HG02852 (cell line): ENCODE results near the gene TRMT5.
A peak's percentile ranks its signal among the peaks of the same experiment; 100 is the strongest.

ENCODE experiments used
- ATAC-seq: cut with Tn5 transposase; IDR thresholded peaks from one replicate; pipeline ENCODE4 v1.9.1; 2021; ENCODE audit warnings: mild to moderate bottlenecking, moderate library complexity; ENCODE audit not compliant: unreplicated experiment

TRMT5 gene, protein sequence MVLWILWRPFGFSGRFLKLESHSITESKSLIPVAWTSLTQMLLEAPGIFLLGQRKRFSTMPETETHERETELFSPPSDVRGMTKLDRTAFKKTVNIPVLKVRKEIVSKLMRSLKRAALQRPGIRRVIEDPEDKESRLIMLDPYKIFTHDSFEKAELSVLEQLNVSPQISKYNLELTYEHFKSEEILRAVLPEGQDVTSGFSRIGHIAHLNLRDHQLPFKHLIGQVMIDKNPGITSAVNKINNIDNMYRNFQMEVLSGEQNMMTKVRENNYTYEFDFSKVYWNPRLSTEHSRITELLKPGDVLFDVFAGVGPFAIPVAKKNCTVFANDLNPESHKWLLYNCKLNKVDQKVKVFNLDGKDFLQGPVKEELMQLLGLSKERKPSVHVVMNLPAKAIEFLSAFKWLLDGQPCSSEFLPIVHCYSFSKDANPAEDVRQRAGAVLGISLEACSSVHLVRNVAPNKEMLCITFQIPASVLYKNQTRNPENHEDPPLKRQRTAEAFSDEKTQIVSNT

DNA sequence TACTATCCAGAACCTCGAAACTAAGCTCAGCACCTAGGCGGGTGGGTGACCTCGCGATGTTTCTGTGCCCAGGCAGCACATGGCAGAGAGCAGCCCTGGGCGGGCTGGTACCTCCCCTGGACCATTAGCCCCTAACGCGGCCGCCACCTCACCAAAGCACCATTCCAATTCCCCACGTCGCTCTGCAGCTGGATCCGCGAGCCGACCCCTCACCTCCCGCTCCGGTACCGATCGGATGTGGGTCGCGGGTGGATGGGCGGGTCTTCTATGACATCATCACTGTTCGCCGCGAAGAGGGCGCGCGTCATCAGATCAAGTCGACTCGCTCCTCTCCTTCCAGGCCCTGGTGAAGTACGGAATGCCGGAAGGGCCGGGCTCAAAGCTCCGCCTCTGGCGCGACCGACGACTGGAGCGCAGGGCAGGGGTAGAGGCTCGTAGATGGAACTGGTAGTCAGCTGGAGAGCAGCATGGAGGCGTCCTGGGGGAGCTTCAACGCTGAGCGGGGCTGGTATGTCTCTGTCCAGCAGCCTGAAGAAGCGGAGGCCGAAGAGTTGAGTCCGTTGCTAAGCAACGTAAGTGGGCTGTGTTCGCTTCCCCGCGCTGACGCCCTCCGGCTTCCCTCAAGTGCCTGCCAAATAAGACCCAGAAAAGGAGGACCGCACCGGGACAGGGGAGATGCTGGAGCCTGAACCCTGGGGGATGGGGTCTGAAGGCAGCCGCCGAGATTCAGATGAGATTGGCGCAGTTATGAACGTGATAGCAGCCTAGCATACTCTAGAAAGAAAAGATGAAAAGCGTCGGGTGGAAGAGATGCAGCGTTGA, at the start of gene TRMT5, which contains the start of gene SLC38A6:
Gene TRMT5, minus strand, starts transcription at position 269 of the 822 bp plus-strand sequence. Its CDS starts 106 bp downstream, at position 163.
Gene SLC38A6, plus strand, starts transcription at position 435 of the 822 bp plus-strand sequence. Its CDS starts 33 bp downstream, at position 468.
- ATAC-seq: peak; percentile 79

DNA sequence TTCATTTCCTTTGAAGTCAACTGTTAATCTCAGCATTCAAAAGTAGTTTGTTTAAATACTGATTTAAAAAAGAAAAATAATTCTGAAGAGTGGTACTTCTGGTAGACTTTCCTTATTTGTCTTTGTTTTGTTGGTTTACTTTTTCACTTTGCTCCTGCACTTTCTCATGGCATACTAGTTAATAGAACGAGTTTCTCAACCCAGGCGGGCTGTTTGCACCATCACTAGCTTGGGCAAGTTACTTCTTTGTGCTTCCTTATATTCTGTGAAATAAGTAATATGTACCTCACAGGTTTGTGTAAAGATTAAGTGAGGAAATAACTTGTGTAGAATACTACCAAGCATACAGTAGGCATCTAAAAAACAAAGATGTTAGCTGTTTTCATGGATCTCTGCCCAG, 45.6 kb upstream of the TRMT5 start:
- no peak for ATAC-seq

DNA sequence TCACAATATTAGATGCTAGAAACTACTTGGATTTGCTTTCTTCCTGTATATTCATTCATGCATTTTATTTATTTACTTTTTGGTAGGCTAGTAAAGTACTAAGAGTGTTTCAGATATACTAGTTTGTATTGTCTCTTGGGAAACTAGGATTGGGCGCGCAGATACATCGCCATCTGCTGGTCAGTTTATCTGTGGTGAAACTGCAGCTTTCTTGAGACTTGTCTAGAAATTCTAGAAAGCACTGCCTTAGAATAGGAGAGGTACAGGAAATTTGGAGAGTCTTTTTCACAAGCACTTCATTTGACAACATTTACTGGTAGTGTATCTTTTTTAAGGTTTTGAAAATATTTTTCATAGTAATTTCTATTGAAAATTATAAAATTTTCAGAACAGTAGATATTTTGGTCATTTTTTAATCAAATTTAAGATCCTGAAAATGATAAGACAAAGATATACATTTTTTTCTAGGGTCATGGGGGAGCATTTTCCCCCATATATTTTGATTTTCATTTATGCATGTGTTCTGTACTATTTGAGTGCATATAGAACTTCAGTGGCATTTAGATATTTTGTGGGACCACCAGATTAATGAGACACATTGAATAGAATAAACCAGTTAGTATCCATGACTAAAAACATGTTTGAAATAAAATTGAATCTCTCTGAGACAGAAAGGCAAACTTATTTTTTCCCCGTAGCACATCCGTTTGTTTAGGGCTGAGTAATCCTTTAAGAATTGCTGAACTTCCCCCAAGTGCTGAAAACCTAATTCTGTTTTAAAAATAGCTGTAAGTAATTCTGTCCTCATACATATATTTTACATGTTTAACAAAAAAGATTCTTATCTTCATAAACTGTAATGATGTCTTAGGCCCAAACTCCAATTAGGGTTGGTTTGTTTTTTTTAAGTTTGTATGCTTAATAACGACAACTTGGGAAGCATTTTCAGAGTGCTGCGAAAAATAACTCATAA, 44.7 kb upstream of the TRMT5 start:
- peak; percentile 72 for ATAC-seq

DNA sequence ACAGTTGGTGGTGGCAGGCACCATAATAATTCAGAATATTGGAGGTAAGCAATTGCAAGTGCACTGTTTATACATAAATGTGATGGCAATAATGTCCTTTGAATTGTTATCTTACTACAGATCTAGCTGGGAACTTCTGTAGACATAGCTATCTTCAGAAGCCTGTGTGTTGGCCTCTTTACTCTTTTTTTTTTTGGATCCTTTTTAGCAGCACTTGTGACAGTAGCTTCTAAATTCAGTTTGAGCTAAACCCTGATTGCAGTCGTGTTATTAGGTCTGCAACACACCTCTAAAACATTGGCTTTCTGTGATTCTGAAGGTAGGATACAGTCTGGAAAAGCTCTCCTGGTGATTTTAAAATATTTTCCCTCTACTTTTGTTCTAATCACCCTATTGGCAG, 38.7 kb upstream of the TRMT5 start:
- ATAC-seq: no peak

DNA sequence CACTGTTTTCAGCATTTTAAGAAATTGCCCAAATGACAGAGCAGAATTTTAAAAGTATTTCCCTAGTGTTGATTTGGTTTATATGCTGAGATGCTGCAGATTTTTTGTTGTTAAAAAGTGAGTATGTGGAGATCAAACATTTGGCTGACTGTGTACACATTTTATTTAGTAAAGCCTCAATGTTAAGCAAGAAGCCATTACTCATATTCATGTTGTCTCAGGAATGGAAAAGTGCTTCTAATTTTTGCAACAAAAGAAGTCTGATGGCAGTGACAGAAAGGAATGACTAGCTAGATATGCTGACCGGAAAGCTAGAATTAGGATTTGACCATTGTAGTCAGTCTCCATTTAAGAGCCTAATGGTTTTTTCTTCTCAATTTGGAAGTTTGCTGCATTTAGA, 22.7 kb upstream of the TRMT5 start:
- no peak for ATAC-seq

DNA sequence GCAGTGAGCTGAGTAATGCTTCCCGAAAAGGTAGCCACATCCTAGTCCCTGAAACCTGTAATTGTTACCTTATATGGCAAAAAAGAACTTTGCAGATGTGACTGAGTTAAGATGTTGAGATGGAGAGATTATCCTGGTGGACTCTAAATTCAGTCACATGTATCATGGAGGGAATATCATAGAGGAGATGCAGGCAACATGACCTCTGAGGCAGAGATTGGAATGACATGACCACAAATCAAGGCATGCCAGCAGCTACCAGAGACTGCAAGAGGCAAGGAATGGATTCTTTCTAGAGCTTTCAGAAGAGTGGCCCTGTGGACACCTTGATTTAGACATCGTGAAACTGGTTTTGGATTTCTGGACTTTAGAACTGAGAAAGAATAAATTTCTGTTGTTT, 18.7 kb upstream of the TRMT5 start:
- ATAC-seq: no peak

DNA sequence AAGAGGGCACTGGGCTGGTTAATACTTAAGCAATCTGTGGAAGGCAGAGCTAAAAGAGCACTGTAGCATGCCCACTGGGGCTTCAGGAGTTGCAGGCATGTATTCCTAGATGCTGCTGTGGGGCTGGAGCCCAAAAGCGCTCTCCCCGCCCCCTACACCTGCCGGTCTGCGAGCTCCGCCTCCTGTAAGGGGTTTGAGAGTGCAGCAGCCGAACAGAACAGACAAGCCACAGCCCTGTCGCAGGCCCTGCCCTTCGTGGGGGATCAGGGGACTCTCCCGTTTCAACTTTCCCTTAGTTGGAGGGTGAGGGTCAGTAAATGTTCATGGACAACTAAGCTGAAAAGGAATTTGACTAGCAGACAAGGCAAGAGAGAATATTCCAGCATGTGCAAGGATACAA, 17.7 kb upstream of the TRMT5 start:
- ATAC-seq: no peak

DNA sequence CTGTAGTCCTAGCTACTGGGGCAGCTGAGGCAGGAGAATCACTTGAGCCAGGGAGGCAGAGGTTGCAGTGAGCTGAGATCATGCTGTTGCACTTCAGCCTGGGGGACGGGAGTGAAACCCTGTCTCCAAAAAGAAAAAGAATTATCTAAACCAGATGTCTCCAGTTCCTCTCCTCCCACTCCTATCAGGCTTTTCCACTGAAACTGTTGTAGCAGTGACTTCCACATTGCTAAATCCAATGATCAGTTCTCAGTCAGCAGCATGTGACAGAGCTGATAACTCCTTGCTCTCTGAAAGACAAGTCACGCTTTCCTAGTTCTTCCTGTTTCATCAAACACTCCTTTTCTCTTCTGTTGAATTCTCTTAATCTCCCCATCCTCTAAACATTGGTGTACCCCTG, 8.7 kb upstream of the TRMT5 start:
- no peak for ATAC-seq

DNA sequence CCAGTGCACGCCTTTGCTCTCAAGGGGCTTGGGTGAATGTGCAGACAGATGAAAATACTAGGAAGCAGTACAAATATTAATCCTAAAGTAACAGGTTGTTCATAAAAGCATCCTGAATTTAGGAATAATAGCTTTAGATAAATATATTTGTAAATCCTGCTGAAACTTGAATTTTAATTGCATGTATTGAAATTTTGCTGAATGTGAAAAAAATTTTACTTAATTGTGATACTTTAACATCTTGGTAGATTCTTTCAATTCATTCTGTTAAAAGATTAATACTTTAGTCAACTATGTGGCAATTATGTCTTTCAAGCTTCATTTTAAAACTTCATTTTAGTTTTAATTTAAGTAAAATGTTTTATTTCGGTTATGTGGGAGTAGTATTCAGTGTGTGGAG, 5.6 kb upstream of the TRMT5 start:
- no peak for ATAC-seq

DNA sequence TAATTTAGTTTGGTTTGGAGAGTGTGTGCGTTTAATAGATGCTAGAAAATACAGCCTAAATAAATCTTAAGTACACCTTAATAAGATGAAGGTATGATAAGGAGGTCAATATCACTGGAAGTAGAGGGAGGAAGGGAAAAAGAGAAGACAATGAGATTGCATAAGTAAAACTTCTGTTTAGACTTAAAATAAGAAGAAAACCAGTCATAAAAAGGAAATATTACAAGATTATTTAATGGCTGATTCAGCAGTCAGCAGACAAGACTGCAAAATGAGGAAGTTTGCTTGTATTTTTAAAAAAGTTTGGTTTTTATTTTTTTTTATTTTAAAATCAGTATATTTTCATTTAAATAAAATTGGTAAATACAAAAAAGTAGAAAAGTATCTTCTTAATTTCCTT, 3.3 kb upstream of the TRMT5 start:
- no peak for ATAC-seq

DNA sequence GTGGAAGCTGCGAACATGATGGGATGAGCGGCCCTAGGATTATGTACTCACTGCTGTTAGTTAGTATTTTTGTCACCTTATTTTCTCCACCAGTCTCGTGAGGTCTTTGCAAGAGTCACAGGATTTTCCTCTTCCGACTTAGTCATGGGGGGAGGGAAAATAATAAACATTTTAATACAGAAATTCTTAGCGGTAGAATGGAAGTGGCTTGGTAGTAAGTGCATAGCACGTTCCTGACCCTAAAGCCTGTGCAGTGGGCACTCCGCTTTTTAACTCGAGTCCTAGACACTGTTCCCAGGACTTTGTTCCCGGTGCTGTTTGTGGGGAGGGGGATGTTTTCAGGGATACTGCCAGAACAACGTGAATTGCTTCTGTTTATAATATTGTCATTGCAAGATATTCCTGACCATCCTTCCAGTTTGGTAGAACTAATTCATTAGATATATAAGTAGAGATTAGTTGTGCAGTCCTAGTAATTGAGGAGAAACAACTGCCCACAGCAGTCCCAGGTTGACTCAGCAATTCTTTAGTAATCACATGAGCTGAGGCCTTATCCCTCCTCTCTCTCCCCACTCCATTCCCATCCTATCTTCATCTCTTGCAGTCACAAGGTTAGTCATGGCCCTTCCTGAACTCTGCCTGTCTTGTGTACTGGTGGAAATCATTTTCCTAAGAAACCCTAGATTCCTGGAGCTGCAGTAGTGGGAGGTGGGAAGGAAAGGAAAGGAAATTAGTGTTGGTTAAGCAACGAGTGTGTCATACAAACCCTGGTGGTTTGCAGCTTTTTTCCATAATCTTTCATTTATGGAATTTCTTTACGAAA, 965 bp upstream of the TRMT5 start:
- no peak for ATAC-seq

DNA sequence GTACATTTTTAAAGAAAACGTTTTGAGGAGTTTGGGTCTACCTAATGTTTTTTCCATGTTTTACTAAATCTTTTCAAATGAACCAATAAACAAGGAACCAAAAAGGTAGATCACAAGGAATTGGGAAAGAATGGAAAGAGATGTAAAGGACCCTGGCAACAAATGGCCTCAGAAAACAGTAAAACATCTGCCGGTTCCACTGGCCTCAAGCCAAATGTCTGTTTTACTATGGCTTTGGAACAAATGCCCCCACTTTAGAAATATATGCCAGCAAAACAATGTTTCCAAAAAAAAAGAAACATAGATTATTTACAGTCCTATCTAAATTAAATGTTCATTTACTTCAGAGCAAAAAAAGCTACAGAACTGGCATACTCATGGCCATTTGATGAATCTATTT, 3.0 kb downstream of the TRMT5 start:
- no peak for ATAC-seq

DNA sequence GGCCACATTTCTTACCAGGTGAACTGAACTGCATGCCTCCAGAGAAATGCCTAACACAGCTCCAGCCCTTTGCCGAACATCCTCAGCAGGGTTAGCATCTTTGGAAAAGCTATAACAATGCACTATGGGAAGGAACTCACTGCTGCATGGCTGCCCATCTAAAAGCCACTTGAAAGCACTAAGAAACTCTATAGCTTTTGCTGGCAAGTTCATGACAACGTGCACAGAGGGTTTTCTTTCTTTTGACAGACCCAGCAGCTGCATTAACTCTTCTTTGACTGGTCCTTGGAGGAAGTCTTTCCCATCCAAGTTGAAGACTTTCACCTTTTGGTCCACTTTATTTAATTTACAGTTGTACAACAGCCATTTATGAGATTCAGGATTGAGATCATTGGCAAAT, 5.3 kb downstream of the TRMT5 start:
- no peak for ATAC-seq

DNA sequence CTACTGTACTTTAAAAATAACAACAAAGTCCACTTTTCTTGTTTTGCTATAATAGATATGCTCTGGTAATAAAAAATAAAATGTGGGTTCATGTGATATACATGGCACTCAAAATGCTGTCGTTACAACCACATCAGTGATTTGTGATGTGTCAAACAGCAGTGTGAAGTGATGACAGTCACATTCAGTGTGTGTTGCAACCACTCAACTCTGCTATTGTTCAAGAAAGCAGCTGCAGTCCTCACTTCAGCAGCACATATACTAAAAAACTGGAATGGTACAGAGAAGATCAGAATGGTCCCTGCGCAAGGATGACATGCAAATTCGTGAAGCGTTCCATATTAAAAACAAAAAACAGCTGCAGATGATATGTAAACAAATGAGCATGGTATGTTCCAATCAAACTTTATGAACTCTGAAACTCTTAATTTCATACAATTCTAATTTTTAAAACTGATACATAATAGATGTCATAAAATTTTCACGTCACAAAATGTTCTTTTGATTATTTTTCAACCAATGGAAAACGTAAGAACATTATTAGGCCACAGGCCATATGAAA, 6.7 kb downstream of the TRMT5 start:
- no peak for ATAC-seq

DNA sequence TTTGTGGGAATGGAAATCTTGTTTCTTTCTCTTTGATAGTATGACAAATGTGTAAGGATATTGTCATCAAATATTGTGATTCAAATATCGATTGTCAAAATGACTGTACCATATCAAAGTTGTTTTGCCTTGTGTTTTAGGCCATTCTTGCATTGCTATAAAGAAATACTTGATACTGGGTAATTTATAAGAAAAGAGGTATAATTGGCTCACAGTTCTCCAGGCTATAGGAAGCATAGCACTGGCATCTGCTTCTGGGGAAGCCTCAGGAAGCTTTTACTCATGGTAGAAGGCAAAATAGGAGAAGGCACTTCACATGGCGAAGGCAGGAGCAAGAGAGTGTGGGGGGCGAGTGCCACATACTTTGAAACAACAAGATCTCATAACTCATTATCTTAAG, 7.8 kb downstream of the TRMT5 start:
- ATAC-seq: no peak

DNA sequence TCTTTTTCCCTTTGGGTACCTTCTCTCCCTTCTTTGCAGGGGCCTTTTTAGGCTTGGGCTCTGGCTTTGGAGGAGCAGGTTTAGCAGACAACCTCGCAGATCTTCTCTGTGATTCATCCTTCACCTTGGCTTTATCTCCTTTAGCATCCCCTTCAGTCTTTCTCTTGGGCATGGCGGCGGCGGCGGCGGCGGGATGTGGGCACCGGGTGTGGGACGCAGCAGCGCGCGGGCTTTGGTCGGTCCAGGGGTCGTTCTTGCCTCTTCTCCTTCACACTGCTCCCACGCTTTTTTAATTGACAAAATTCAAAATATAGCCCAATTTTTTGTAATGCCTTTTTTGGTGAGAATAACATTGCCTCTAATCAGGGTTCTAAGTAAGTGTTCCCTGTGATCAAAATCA, 8.6 kb downstream of the TRMT5 start:
- no peak for ATAC-seq

DNA sequence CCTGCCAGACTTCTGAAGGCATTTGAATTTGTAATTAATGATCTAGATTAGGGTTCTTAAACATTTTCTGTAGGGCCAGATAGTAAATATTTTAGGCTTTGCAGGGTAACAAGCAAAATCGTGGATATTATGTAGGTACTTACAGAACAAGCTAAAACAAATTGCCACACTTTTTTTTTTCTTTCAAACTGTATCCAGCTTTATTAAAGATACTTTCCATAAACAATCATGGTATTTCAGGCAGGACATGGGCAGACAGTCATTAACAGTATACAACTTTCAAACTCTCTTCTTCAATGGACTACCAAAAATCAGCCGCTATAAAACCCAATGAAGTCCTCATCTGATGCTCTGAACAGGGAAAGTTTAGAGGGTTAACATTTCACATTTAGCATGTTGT, 9.6 kb downstream of the TRMT5 start:
- no peak for ATAC-seq

DNA sequence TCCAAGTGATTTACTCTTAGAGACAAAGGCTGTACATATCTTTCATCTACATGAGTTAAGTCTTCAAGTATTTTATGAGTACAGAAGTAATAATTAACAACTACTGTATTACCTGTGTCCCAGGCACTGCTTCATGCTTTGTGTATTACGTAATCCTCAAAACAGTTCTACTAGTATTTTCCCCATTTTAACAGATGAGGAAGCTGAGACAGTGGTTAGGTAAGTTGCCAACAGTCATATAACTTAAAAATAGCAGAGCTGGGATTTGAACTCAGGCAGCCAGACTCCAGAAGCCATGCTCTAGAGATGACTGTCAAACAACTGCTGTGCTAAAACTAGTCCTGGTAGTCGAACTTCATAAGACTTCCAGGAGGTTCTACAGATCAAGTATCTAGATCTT, 10.7 kb downstream of the TRMT5 start:
- no peak for ATAC-seq

DNA sequence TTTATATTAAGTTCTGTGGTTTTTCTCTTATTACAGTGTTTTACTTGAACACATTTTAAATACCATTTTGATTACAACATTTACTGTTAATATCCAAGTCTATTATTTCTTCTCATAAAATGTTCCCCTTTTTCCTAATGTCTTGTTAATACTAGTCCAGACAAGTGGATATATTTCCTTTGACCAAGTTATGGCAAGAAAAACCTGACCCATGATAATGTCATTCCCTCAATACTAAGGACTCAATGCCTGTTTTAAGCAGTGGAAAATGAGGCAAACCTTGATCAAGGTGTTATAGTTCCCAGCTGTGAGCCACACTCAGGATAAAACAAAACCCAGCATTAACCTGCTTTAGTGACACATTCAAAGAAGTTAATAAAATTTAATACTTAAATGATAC, 12.2 kb downstream of the TRMT5 start:
- no peak for ATAC-seq

DNA sequence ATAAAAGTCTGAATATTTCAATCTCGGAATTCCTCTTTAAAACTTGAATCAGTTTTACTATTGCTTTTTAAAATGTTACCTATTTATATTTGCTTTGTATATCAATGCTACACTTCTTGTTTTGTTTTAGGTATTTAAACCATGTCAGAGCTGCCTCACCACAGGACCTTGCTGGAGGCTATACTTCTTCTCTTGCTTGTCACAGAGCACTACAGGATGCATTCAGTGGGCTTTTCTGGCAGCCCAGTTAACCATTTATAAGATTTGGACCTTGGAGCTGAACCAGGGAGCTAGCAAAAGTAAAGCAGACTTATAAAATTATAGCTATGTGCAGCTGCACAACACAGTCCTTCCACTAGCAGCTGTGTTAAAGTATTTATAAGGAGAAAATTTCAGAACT, 12.8 kb downstream of the TRMT5 start:
- ATAC-seq: no peak
